ENCODE data around the gene EML2.

EML2 gene

GRCh38 chr19:45585158-45585577 lies 54.0 kb downstream of the EML2 start:
- Histone ChIP-seq H3K27me3 (replicated peaks) (no peaks in the 10 kb centered on the region), H3K36me3 (replicated peaks) (no peaks in the 10 kb centered on the region), H3K27ac (peak overlapping the region; percentile 96), H3K4me3 (ENCODE audit: low read depth, low read length) (peak overlapping the region; percentile 88)
- TF ChIP-seq CTCF (IDR thresholded peaks at IDR 0.05; ENCODE audit: low read depth, low read length, missing control alignments): no peak
- in situ Hi-C loops (cut with HindIII; ENCODE audit: low pct_ligation_motif_present, low sequenced_read_pairs): no loop called here
- DNase-seq: no peak

GRCh38 chr19:45584332-45585157 lies 54.7 kb downstream of the EML2 start, which contains the start of gene OPA3:
Gene OPA3, minus strand, starts transcription at chr19:45584802. Its CDS starts 38 bp downstream, at chr19:45584764.
- Histone ChIP-seq H3K4me3 (ENCODE audit: low read depth, low read length) (peak within 1 kb of the TSS; percentile 88), H3K27me3 (replicated peaks) (no peaks in the 10 kb centered on the region), H3K36me3 (replicated peaks) (no peaks in the 10 kb centered on the region), H3K27ac (peak within 1 kb of the TSS; percentile 96)
- in situ Hi-C loops (cut with HindIII; ENCODE audit: low pct_ligation_motif_present, low sequenced_read_pairs): no loop called here
- no peak for TF ChIP-seq CTCF (IDR thresholded peaks at IDR 0.05; ENCODE audit: low read depth, low read length, missing control alignments)
- peak; percentile 100 for DNase-seq

- no peak for DNase-seq
- H3K27ac ChIP-seq: no peak overlapping the region
- TF ChIP-seq CTCF (IDR thresholded peaks at IDR 0.05; ENCODE audit: low read depth, low read length, missing control alignments): no peak
- no peaks in the 10 kb centered on the region for H3K27me3 ChIP-seq (replicated peaks)
- in situ Hi-C loops (cut with HindIII; ENCODE audit: low pct_ligation_motif_present, low sequenced_read_pairs): no loop called here
- H3K4me3 ChIP-seq (ENCODE audit: low read depth, low read length): no peak overlapping the region
- no peaks in the 10 kb centered on the region for H3K36me3 ChIP-seq (replicated peaks)
Measured at GRCh38 chr19:45581576-45581975, 57.6 kb downstream of the EML2 start.

- H3K4me3 ChIP-seq (ENCODE audit: low read depth, low read length): no peak overlapping the region
- H3K36me3 ChIP-seq (replicated peaks): no peaks in the 10 kb centered on the region
- TF ChIP-seq CTCF (IDR thresholded peaks at IDR 0.05; ENCODE audit: low read depth, low read length, missing control alignments): no peak
- peak overlapping the region; percentile 29 for H3K27ac ChIP-seq
- in situ Hi-C loops (cut with HindIII; ENCODE audit: low pct_ligation_motif_present, low sequenced_read_pairs): no loop called here
- H3K27me3 ChIP-seq (replicated peaks): no peaks in the 10 kb centered on the region
- DNase-seq: no peak
Measured at GRCh38 chr19:45578861-45579260, 60.3 kb downstream of the EML2 start.

- Histone ChIP-seq H3K36me3 (replicated peaks) (no peaks in the 10 kb centered on the region), H3K27me3 (replicated peaks) (no peaks in the 10 kb centered on the region), H3K4me3 (ENCODE audit: low read depth, low read length) (no peak overlapping the region), H3K27ac (peak overlapping the region; percentile 74)
- TF ChIP-seq CTCF (IDR thresholded peaks at IDR 0.05; ENCODE audit: low read depth, low read length, missing control alignments): no peak
- in situ Hi-C loops (cut with HindIII; ENCODE audit: low pct_ligation_motif_present, low sequenced_read_pairs): no loop called here
- DNase-seq: peak; percentile 94
Measured at GRCh38 chr19:45577111-45577905, 61.9 kb downstream of the EML2 start.

Data from brain microvascular endothelial cell (primary cell).